NCI-H226 (cell line): ENCODE results near the gene HERC3.

ENCODE experiments used
- DNase-seq: peaks from one replicate; pipeline ENCODE4 v3.0.0-alpha.2; 2015

HERC3 gene

DNA sequence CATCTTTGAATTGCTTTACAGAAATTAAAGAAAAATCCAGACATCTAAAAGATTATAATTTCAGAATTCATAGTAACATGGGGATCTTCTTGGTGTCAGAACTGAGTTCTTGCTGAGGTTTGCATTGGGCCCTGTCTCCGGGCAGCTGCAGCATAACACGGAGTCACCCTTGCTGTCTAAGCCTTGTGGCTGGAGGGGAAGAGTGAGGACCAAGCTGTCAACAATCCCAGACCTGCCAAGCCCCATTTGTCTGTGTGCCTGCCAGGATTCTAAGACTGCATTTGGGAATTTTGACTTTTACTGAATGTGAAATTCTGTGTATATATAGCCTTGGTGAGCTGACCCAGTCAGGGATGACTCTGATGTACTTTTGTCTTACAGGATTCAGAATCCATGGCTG lies 130.5 kb downstream of the HERC3 start:
- DNase-seq = no peak

DNA sequence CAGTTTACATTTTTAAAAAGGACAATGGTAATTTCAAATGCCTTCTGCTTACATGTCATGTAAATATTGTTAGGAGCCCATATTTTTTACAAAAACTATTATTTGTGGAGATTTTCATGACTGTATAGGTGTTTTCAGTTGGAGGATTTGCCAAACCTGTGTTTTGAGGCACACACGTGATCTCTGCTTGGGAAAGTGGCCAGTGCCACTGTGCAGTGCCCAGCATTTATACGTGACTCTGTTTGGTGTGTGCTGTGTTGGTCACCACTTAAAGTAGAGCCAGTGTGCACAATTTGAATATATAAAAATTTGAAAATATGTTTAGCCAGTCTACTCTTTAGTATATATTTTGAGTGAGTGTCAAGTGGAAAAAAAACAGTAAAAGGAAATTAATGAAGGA lies 132.1 kb downstream of the HERC3 start:
- no peak for DNase-seq

DNA sequence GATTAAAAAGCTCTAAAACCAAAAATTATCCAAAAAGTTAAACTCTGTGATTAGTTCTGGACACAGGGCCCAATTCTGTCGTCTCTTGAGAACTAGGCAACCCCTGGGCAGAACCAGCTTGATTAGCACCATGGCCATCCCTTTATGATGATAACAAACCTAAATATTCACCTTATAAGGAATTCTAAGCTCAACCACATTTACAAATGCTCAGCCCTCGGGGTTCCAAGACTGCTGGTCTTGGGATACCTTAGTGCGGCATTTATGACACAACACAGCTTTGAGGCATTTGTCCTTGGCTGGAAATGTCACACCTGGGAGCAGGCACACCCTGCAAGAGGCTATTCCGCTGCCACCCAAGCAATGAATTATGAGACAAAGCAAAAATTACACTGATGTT lies 132.9 kb downstream of the HERC3 start:
- no peak for DNase-seq

DNA sequence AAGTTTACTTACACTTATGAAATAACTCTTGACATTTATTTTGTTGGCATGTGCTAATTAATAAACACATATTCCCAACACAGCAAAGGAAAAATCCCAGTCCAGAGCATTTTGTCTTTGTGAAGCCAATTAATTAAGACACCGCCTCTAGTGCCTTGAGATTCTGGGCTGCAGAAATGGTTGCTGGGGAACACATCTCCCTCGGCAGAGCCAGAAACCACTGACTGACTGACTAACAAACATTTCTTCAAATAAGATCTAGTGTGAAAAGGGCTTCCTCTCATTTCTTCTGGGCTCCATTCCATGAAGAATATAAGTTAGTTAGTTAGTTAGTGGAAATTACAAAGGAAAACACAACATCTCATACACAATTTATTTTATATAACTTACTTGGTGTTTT lies 133.7 kb downstream of the HERC3 start:
- no peak for DNase-seq

DNA sequence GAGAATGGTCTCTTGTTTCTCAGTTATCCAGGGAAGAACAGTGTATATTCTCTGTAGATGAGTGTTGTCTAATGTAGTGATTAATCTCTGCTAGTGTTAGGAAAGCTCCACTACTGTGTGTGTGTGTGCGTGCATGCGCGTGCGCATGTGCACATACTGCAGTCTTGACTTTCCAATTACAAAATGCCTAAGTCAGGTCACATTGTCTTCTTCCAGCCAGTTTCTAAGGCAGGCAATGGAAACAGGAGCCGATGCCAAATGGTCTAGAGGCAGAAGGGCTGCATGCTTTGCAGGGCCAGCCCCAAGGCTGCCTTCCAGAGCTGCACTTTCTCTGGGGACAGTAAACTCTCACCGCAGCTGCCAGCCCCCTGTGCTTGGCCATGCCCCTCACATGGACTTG lies 135.9 kb downstream of the HERC3 start:
- DNase-seq = no peak

DNA sequence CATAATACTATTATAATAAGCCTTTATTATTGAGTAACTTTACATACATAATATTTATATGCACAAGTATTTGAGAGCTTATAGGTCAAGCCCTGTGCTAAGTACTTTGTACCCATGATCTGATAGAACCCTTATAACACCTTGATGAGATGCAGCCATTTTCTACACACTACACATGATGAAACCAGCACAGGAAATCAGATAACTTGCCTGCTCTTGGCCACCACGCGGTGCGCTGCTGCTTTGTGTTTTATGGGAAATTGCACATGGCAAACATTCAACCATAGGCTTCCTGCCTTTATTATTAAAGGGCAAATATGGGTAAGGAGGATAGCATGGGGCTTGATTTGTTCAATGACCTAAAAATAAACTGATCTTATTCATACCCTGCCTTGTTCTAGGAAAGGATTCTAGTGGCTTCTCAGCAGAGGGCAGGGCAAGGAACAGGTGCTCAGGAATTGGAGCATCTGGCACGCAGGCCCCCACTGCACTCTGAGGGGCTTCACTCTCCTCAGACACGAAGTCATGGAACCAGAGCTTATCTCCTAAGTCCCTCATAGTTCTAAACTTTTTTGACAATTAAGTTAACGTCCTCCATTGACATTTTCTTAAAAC lies 137.0 kb downstream of the HERC3 start:
- DNase-seq = no peak

DNA sequence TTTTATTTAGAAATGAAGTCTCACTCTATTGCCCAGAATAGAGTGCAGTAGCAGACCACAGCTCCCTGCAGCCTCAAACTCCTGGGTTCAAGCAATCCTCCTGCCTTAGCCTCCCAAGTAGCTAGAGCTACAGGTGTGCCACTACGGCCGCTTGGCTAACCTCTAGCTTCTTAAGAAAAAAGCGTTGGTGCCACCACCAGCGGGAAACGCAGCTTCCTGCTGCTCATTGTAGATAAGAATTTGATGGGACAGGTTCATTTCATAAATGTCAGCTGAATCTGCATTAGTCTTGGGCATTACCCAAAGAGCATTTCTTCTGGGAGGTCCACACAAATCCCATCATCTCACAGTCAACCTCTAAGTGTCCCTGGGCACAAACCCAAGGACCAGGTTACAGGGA lies 138.5 kb downstream of the HERC3 start:
- DNase-seq = no peak

DNA sequence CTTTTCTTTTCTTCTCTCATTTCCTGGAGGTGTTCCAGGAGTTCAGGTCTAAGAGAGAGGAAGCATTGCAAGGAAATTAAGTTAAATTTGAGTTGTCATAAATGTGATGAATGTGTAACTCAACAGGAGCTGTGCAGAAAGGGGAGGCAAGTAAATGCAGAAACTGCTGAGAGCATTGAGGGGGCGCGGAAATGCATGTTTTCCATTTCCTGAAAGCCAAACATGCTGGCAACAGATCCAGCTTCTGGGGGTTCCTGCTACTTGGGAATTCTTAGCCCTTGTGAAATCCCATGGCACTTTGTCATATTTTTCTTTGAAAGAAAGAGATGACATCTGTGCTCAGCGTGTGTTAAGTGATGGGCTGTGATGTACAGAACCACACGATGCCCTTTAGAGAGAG lies 139.1 kb downstream of the HERC3 start:
- no peak for DNase-seq

DNA sequence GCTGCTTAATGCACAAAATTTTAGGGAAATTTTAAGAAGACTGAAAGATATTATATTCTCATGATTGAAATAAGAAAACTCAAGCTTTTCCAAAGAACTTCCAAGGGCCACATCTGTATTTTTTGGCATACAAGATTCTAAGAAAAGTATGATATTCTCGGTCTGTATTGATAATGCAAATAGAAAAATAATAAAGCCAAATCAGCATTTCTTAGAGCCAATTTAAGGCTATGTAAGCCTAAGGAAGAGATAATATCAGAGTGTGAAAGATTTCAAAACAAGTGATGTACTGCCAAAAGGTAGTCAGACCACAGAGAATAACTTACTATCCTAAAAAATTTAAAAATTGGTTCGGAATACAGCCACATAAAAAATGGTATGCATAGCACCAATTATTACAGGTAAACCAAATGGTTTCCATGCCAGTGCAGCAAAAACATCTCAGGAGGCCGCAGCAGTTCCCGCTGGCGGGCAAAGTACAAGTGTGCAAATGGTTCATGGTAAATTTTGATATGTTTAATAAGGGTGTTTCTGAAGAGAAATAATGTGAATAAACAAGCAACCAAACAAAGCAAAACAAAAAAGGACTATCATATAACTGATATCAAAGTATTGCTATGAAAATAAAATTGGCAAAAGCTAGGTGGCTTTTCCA lies 140.6 kb downstream of the HERC3 start:
- no peak for DNase-seq

DNA sequence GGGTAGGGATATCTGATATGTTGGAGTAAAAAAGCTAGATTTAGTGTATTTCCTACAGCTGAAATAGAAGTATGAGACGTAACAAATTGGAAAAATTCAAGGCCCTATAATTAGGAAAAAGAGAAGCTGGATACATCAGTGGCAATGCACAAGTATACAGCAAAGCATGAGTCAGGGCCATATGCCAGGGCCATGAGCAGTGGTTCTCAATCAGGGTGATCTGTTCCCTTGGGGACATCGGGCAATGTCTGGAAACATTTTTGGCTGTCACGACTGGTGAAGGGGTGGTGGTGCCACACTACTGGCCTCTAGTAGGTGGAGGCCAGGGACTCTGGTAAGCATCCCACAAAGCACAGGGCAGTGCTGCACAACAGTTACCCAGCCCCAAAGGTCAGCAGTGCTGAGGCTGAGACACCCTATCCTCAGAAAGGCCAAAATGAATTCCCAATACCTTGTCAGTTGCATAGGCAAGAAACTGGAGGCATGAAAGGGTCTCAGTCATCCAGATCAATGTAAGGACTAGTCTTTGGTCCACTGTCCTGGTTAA lies 142.2 kb downstream of the HERC3 start:
- DNase-seq = no peak

DNA sequence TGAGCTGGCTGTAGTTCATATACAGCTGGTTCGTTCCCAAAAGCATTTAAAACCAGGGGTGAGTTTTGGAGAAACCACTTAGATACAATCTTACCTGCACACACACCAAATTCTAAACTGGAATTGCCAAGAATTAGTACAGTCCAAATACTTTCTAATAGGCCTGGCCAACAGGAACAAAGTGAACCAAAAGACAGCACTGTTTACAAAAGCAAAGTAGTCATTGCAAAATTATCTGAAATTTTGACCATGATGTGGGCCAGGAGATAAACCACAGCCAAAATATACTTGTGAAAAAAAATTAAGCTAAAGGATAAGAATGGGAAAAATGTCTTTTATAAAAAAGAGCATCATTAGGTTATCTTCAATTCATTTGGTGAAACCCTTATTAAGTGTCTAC lies 143.3 kb downstream of the HERC3 start:
- no peak for DNase-seq

DNA sequence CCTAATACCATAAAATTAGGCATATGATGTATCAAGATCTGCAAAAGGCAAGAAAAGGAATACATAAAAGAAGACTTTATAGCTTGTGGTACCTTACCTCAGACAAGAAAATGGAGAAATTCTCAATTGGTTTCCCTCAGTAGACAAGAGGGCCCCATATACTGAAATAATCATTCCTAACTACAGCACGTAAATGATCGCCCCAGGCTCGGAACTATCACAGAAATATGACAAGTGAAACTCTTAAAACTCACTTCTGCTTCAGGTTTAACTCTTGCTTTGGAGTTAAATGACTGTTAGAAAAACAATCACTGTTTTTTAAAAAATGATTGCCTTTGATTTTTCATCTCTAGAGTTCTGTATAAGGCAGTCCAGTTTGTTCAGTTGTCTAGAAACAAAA lies 144.0 kb downstream of the HERC3 start:
- no peak for DNase-seq

DNA sequence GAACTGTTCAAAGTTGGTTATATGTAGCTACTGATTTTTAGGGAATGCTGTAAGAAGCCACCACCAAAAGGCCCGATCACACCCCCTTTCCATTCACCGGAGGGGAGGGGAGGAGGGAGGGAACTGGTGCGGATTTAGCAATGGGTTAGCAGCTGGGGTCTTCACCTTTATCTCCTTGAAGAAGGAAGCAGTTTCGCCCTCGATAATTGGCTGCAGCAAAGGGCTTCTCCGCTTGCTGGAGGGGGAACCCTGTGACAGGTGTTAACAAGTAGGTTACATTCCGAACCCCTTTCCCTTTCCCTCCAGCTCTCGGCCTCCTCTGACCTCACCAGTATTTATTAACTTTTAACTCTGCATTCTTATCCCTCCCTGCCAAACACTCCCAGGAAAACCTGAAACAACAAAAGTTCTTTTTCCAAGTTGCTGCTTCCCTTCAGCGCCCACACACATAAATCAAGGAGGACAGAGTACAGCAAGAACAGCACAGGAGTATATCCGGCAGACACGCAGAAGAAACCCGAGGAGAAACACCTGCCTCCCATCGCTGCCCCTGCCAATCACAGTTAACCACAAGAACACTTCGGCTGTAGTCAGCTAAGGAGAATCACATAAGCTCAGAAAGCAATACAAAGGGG lies 145.1 kb downstream of the HERC3 start:
- peak; percentile 50 for DNase-seq

DNA sequence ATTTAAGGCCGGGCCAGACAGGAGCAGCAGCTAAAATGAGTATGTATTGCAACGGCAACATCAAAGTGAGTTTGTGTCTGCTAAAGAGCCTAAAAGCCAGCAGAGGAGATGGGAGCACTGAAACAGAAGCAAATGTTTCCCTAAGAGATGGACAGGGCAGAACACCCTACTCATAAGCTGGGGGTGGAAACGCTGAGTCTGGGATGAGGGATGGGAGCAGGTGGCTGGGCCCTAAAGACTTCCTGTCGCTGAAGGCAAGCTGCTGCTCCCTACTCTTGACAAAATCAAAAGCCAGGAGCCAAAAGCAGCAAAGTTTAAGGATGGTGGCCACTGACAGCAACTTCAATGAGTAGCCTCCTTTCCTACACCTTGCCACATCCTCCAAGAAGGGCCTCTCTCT lies 145.9 kb downstream of the HERC3 start:
- no peak for DNase-seq

DNA sequence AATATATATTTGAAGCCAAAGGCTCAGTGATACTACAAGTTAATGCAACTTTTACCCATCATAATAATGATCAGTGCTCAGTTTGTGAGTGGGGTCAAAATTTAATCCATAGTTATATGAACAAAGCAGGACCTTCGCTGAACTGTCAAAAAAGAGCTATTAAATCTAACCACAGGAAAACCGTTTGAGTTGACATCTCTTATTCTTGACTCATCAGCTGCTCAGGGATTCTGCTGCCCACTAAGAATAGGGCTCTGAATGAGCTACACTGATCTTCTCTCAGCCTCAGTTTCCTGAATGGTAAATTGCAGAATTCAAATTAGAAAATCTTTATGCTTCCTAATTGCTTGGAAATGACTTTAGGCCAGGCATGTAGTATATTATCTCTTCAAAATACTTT lies 150.3 kb downstream of the HERC3 start:
- no peak for DNase-seq

DNA sequence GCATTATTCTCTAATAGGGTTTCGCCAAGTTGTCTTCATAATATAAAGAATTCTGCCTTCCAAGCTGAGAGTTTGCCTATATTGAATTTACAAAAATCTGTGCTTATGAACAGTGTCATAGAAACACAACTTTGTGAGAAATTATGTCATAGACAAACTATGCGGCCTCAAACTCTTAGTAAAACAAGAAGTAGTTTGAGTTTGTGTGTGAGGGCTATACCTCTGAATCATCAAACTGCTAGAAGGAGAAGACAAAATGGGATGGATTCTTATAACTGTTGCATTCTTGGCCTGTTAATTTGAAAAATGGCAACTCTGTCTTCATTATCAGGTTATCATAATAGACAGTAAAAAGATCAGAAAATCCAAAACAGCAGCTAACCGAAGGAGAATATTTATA lies 151.4 kb downstream of the HERC3 start:
- peak; percentile 57 for DNase-seq

DNA sequence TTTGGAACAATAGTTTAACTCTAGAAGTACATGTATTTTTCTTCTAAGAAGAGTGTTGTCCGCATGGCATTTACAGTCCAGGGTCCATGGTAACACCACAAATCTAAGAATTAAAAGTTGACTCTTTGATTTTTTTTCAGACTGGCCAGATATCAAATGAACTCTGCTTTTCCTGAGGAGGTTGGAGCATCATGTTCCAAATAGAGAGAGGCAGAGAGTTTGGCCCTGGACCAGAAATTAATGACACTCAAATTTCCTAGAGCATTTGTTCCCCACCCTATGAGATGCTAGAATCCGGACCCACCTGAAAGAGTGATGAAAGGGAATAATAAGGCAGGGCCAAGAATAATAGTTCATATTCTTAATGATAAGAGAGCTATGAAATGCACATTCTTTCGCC lies 152.3 kb downstream of the HERC3 start:
- DNase-seq = no peak

DNA sequence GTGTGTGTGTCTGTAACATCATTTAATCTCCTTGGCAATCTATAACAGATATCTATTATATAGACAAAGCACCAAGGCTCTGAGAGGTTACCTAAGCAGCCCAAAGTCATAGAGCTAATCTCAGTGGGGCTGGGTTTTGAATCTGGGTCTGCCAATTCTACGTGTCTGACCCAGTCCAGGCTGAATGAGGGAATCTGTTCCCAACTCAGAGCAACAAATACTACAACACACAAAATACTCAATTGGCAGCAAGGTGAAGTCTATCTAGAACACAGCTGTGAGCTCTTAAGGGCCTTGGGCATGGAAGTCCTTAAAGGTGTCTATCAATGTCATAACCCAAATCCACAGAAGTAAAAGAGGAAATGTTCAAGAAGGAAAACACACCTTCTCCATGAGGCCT lies 152.9 kb downstream of the HERC3 start:
- DNase-seq = no peak

DNA sequence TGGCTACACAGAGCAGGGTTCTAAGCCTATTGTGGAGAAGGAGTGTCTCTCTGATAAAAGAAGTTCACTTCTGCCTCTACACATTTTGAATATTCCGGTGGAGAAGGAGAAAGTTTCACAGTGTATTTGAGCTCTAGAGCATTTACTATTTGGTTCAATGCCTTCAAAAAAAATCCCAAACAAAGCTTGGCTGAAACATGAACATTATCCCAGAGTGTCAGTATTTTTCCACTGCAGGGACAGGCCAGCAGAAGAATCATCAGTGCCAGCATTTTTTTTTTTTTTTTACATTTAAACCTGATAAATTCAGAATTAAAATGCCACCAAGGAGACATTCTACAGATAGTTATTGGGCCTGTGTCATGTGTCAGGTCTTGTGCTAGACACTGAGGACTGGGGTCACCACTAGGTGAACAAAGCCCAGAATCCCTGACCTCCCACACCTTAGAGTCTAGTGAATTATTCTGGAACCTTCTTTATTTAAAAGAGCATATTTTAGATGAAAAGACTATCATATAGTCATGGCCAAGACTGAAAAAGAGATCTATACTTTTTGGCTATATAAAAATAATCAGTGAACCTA lies 153.4 kb downstream of the HERC3 start:
- no peak for DNase-seq

DNA sequence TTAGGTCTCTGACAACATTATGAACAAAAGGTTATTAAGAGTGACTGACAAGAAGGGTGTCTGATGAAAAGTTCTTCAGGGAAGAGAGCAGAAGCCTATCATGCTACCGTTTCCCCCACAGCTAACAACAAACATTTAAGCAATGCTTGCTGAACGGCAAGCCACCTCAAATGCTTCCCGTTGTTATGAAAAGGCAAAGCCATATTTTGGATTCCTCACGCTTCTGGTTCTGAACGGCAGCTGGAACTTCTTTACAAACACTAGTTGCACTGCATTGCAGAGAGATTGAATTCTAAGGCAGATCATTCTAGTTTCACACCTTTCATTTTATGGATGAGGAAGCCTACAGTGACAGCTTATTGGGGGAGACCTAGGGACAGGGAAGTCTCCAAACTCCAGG lies 153.9 kb downstream of the HERC3 start:
- no peak for DNase-seq

DNA sequence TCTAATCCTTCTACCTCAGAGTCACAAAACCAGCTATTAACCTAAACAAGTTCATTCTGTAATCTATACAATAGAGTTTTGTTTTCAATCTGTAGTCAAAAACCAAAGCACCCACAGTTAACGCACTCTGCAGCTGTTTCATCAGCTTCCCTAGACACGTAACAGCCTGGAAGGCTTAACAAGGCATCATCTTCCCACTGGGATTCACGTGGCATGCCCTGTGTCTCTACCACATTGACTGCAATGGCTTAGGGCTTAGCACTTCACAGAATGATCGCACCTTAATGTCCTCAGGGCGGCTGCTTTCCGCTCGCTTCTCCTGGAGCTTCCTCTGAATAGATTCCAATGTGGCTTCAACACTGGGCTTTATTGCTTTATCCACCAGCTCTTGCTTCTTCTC lies 155.1 kb downstream of the HERC3 start:
- DNase-seq = no peak

DNA sequence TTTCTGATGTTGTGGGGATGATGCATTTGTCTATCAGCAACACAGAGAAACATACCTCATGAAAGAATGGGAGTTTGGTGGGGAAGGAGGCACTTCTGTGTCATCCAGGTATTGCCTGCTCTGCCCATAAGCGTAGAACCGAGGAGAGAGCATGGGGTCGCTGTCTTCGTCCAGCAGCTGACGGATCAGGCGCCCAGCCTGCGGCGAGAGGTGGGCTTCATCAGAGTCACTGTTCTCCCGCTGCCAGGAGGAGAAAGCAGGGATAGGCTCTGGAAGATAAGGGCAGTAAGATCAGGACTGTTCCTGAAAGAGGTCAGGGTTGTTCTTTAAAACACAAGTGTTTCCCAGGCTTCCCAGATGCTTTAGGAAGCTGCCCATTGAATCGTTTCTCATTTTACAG lies 158.1 kb downstream of the HERC3 start:
- no peak for DNase-seq

DNA sequence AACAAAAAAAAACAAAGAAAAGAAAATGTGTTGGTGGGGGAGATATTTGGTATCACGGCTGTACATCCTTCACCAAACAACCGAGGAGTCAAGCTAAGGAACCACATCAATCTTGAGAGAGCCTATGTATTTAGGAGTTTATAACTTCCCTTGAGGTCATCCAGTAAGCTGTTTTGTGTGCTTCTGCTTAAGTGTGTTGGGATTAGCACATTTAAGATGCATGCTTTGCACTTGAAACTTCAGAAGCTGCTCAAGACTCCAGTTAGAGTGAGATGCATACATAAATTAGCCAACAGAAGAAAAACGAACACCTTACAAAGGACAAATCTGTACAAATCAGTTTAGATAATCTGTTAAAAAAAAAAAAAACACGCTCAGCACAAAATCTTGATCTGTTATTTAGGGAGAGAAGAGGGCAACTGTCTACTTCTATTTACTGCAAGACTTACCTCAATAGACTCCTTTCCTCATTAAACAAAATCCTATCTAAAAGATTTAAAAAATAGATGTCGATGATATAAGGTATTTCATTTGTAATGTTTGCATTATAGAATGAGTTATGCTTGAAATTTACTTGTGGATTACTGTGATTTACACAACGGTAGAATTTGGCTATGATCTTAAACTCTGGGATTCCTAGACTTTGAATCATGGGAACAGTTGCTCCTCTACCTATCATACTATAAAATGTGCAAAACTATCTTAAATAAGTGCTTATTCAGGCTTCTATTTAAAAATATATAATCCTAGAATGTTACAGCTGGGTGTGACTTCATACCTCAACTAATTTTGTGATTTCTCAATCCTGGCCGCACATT lies 159.2 kb downstream of the HERC3 start:
- no peak for DNase-seq
